Epithelial cell of esophagus (primary cell): ENCODE data around the gene PFN3.

Experiments used
- DNase-seq: peaks from one replicate; pipeline ENCODE4 v3.0.0; 2010; ENCODE audit warnings: low read depth
- H3K4me3 ChIP-seq: 2 replicates; pipeline ENCODE4 v1.5.1; 2011; ENCODE audit warnings: mild to moderate bottlenecking, low read length, control low read depth
- CTCF ChIP-seq: IDR thresholded peaks from 2 replicates; pipeline ENCODE4 v1.5.1; 2011; ENCODE audit warnings: low read depth, mild to moderate bottlenecking, low read length, control low read depth, inconsistent platforms; ENCODE audit not compliant: insufficient read depth; ENCODE audit errors: missing control alignments

The PFN3 gene

GRCh38 chr5:177396807-177397206 lies 3.7 kb downstream of the PFN3 start:
- no peak overlapping the region for H3K4me3 ChIP-seq
- TF ChIP-seq CTCF: no peak
- no peak for DNase-seq

GRCh38 chr5:177396078-177396477 lies 4.4 kb downstream of the PFN3 start:
- no peak for TF ChIP-seq CTCF
- no peak overlapping the region for H3K4me3 ChIP-seq
- no peak for DNase-seq

GRCh38 chr5:177393990-177394389 lies 6.5 kb downstream of the PFN3 start:
- no peak for DNase-seq
- no peak for TF ChIP-seq CTCF
- no peak overlapping the region for H3K4me3 ChIP-seq

- H3K4me3 ChIP-seq: no peak overlapping the region
- no peak for DNase-seq
- TF ChIP-seq CTCF: no peak
Measured at GRCh38 chr5:177393206-177393765, 7.2 kb downstream of the PFN3 start.

- no peak for DNase-seq
- H3K4me3 ChIP-seq: no peak overlapping the region
- TF ChIP-seq CTCF: no peak
Measured at GRCh38 chr5:177392765-177393164, 7.7 kb downstream of the PFN3 start.

GRCh38 chr5:177390363-177391300 lies 9.8 kb downstream of the PFN3 start:
- TF ChIP-seq CTCF: peak; percentile 99
- H3K4me3 ChIP-seq: no peak overlapping the region
- peak; percentile 83 for DNase-seq
